HG02870 (cell line): ENCODE measurements around the gene CDHR1.
"Not testable (repeated sequence)": the region's sequence is repeated elsewhere in the genome, so short reads cannot be mapped to it uniquely, and the experiment has no call there.

Experiments used
- ATAC-seq: cut with Tn5 transposase; IDR thresholded peaks from one replicate; pipeline ENCODE4 v1.9.1; 2021; ENCODE audit warnings: mild to moderate bottlenecking, moderate library complexity; ENCODE audit not compliant: unreplicated experiment

Gene CDHR1

GRCh38 chr10:84173501-84173929 is 20.8 kb upstream of the CDHR1 start, which contains the start of gene GPR15LG:
GPR15LG (plus strand) TSS chr10:84173801; CDS start chr10:84173852, 51 bp downstream.
- ATAC-seq: no peak

GRCh38 chr10:84175436-84175835 is 18.9 kb upstream of the CDHR1 start:
- no peak for ATAC-seq

- no peak for ATAC-seq
Observed at GRCh38 chr10:84176351-84176750, 18.0 kb upstream of the CDHR1 start.

GRCh38 chr10:84176836-84177474 is 17.4 kb upstream of the CDHR1 start:
- ATAC-seq: no peak

GRCh38 chr10:84177541-84178141 is 16.7 kb upstream of the CDHR1 start:
- no peak for ATAC-seq

- ATAC-seq: no peak
Observed at GRCh38 chr10:84178160-84178609, 16.2 kb upstream of the CDHR1 start.

- peak; percentile 91 for ATAC-seq
Observed at GRCh38 chr10:84179059-84179710, 15.2 kb upstream of the CDHR1 start.

- ATAC-seq: not testable (repeated sequence)
Observed at GRCh38 chr10:84180386-84180785, 14.0 kb upstream of the CDHR1 start.

- ATAC-seq: no peak
Observed at GRCh38 chr10:84181631-84182030, 12.7 kb upstream of the CDHR1 start.

- no peak for ATAC-seq
Observed at GRCh38 chr10:84184517-84184916, 9.8 kb upstream of the CDHR1 start.

- no peak for ATAC-seq
Observed at GRCh38 chr10:84185526-84186175, 8.7 kb upstream of the CDHR1 start.

GRCh38 chr10:84188815-84189214 is 5.5 kb upstream of the CDHR1 start:
- no peak for ATAC-seq

GRCh38 chr10:84190621-84191020 is 3.7 kb upstream of the CDHR1 start:
- ATAC-seq: no peak

- ATAC-seq: no peak
Observed at GRCh38 chr10:84191106-84191505, 3.2 kb upstream of the CDHR1 start.

GRCh38 chr10:84193327-84193726 is 1.0 kb upstream of the CDHR1 start:
- no peak for ATAC-seq

- ATAC-seq: no peak
Observed at GRCh38 chr10:84193846-84194423, 402 bp upstream of the CDHR1 start.

- no peak for ATAC-seq
Observed at GRCh38 chr10:84195044-84195830, 900 bp downstream of the CDHR1 start.

GRCh38 chr10:84196083-84196482 is 1.7 kb downstream of the CDHR1 start:
- ATAC-seq: no peak

- ATAC-seq: no peak
Observed at GRCh38 chr10:84196941-84197340, 2.6 kb downstream of the CDHR1 start.

GRCh38 chr10:84197643-84198042 is 3.3 kb downstream of the CDHR1 start:
- ATAC-seq: no peak
